Inflammatory macrophage treated with lipopolysaccharide for 1 hour (primary cell): ENCODE data around the gene TRAPPC6A.

Experiments used
- DNase-seq, 2 donors: peaks; one replicate each; pipeline ENCODE4 v3.0.0-alpha.2; 2020 to 2022

TRAPPC6A gene

GRCh38 chr19:45184115-45184514, 6.1 kb upstream of the TRAPPC6A start:
- DNase-seq, result no peak

GRCh38 chr19:45182758-45183157, 4.7 kb upstream of the TRAPPC6A start:
- DNase-seq, result no peak

- peak; percentile 45 to 49 for DNase-seq
These were observed 2.9 kb upstream of the TRAPPC6A start for GRCh38 chr19:45180936-45181335.

- no peak for DNase-seq
These were observed 1.9 kb upstream of the TRAPPC6A start for GRCh38 chr19:45179892-45180370.

- DNase-seq, result peak; percentile 21 to 29
These were observed 1.2 kb upstream of the TRAPPC6A start for GRCh38 chr19:45179072-45179891.

GRCh38 chr19:45178262-45179071, 430 bp upstream of the TRAPPC6A start, which contains the start of gene BLOC1S3:
Gene BLOC1S3, plus strand, starts transcription at chr19:45178784. Its CDS starts 513 bp downstream, at chr19:45179297.
- peak; percentile 100 for DNase-seq

GRCh38 chr19:45175515-45176345, 2.3 kb downstream of the TRAPPC6A start:
- DNase-seq, result peak; percentile 47 to 74

GRCh38 chr19:45173816-45174215, 4.2 kb downstream of the TRAPPC6A start:
- no peak for DNase-seq

GRCh38 chr19:45172611-45173208, 5.3 kb downstream of the TRAPPC6A start:
- DNase-seq, result no peak

GRCh38 chr19:45172173-45172572, 5.9 kb downstream of the TRAPPC6A start:
- no peak for DNase-seq

- no peak for DNase-seq
These were observed 6.8 kb downstream of the TRAPPC6A start for GRCh38 chr19:45171211-45171623.

GRCh38 chr19:45170146-45171106, 7.6 kb downstream of the TRAPPC6A start:
- no peak for DNase-seq

- DNase-seq, result no peak
These were observed 8.4 kb downstream of the TRAPPC6A start for GRCh38 chr19:45169602-45170001.

GRCh38 chr19:45168767-45169351, 9.2 kb downstream of the TRAPPC6A start:
- DNase-seq, result no peak

GRCh38 chr19:45166723-45167252, 11.2 kb downstream of the TRAPPC6A start:
- no peak for DNase-seq

GRCh38 chr19:45164577-45165335, 13.3 kb downstream of the TRAPPC6A start:
- DNase-seq, result peak; percentile 89 to 99

- DNase-seq, result no peak
These were observed 14.1 kb downstream of the TRAPPC6A start for GRCh38 chr19:45163751-45164460.

- no peak for DNase-seq
These were observed 14.9 kb downstream of the TRAPPC6A start for GRCh38 chr19:45163156-45163555.

GRCh38 chr19:45162608-45163143, 15.4 kb downstream of the TRAPPC6A start:
- DNase-seq, result no peak
